ENCODE measurements around the gene CAPS.

Gene CAPS

GRCh38 chr19:5954293-5954692 lies 40.2 kb downstream of the CAPS start:
- TF ChIP-seq REST (IDR thresholded peaks at IDR 0.05; ENCODE audit: insufficient read depth in 1 of 2, low read depth in 2 of 2, low read length in 2 of 2) (no peak), POLR2AphosphoS5 (IDR thresholded peaks at IDR 0.05; ENCODE audit: low read depth, low read length) (no peak), SIN3A (IDR thresholded peaks at IDR 0.05; ENCODE audit: borderline replicate concordance, insufficient read depth, low read length) (no peak), FOXP2 (optimal IDR thresholded peaks at IDR 0.05; ENCODE audit: borderline replicate concordance, extremely low read depth, extremely low read length, insufficient read depth) (no peak), TAF1 (IDR thresholded peaks at IDR 0.05; ENCODE audit: borderline replicate concordance, insufficient read depth, low read length) (no peak)

GRCh38 chr19:5955636-5955935 lies 41.5 kb downstream of the CAPS start:
- no peak for TF ChIP-seq SIN3A (IDR thresholded peaks at IDR 0.05; ENCODE audit: borderline replicate concordance, insufficient read depth, low read length)
- no peak for TF ChIP-seq TAF1 (IDR thresholded peaks at IDR 0.05; ENCODE audit: borderline replicate concordance, insufficient read depth, low read length)
- TF ChIP-seq FOXP2 (optimal IDR thresholded peaks at IDR 0.05; ENCODE audit: borderline replicate concordance, extremely low read depth, extremely low read length, insufficient read depth), result no peak
- no peak for TF ChIP-seq REST (IDR thresholded peaks at IDR 0.05; ENCODE audit: insufficient read depth in 1 of 2, low read depth in 2 of 2, low read length in 2 of 2)
- no peak for TF ChIP-seq POLR2AphosphoS5 (IDR thresholded peaks at IDR 0.05; ENCODE audit: low read depth, low read length)

- no peak for TF ChIP-seq SIN3A (IDR thresholded peaks at IDR 0.05; ENCODE audit: borderline replicate concordance, insufficient read depth, low read length)
- TF ChIP-seq TAF1 (IDR thresholded peaks at IDR 0.05; ENCODE audit: borderline replicate concordance, insufficient read depth, low read length), result no peak
- TF ChIP-seq FOXP2 (optimal IDR thresholded peaks at IDR 0.05; ENCODE audit: borderline replicate concordance, extremely low read depth, extremely low read length, insufficient read depth), result no peak
- TF ChIP-seq POLR2AphosphoS5 (IDR thresholded peaks at IDR 0.05; ENCODE audit: low read depth, low read length), result no peak
- TF ChIP-seq REST (IDR thresholded peaks at IDR 0.05; ENCODE audit: insufficient read depth in 1 of 2, low read depth in 2 of 2, low read length in 2 of 2), result no peak
Observed at GRCh38 chr19:5956323-5956722, 42.3 kb downstream of the CAPS start.

- TF ChIP-seq TAF1 (IDR thresholded peaks at IDR 0.05; ENCODE audit: borderline replicate concordance, insufficient read depth, low read length), result no peak
- TF ChIP-seq REST (IDR thresholded peaks at IDR 0.05; ENCODE audit: insufficient read depth in 1 of 2, low read depth in 2 of 2, low read length in 2 of 2), result no peak
- TF ChIP-seq POLR2AphosphoS5 (IDR thresholded peaks at IDR 0.05; ENCODE audit: low read depth, low read length), result no peak
- TF ChIP-seq FOXP2 (optimal IDR thresholded peaks at IDR 0.05; ENCODE audit: borderline replicate concordance, extremely low read depth, extremely low read length, insufficient read depth), result no peak
Observed at GRCh38 chr19:5956728-5957127, 42.7 kb downstream of the CAPS start.

GRCh38 chr19:5957170-5957569 lies 43.1 kb downstream of the CAPS start:
- TF ChIP-seq FOXP2 (optimal IDR thresholded peaks at IDR 0.05; ENCODE audit: borderline replicate concordance, extremely low read depth, extremely low read length, insufficient read depth) (no peak), TAF1 (IDR thresholded peaks at IDR 0.05; ENCODE audit: borderline replicate concordance, insufficient read depth, low read length) (no peak), REST (IDR thresholded peaks at IDR 0.05; ENCODE audit: insufficient read depth in 1 of 2, low read depth in 2 of 2, low read length in 2 of 2) (no peak), POLR2AphosphoS5 (IDR thresholded peaks at IDR 0.05; ENCODE audit: low read depth, low read length) (no peak), SIN3A (IDR thresholded peaks at IDR 0.05; ENCODE audit: borderline replicate concordance, insufficient read depth, low read length) (no peak)

All from PFSK-1 (cell line).